Stomach (tissue), 4 donors: ENCODE measurements around the gene ZNF438.

Experiments
- POLR2A ChIP-seq, 4 donors: fragments of 450-650 bp; IDR thresholded peaks; one replicate each; pipeline ENCODE4 v1.6.1; 2016; ENCODE audit warnings: antibody characterized with exemption in 4 of 4, control low read depth in 2 of 4, mild to moderate bottlenecking in 1 of 4, moderate library complexity in 1 of 4
- TF ChIP-seq, protein P1 (sequence below), 7 experiments: fragments of 450-650 bp in 4 of 7; fragments of 200-600 bp in 3 of 7; sonication (generic) in 3 of 7; IDR thresholded peaks; one replicate each; pipeline ENCODE4 v1.5.1; 2016 to 2019; ENCODE audit warnings: antibody characterized with exemption in 7 of 7, control low read depth in 2 of 7, mild to moderate bottlenecking in 1 of 7

- no peak for TF ChIP-seq POLR2A (IDR thresholded peaks at IDR 0.05)
- TF ChIP-seq, protein P1, sequence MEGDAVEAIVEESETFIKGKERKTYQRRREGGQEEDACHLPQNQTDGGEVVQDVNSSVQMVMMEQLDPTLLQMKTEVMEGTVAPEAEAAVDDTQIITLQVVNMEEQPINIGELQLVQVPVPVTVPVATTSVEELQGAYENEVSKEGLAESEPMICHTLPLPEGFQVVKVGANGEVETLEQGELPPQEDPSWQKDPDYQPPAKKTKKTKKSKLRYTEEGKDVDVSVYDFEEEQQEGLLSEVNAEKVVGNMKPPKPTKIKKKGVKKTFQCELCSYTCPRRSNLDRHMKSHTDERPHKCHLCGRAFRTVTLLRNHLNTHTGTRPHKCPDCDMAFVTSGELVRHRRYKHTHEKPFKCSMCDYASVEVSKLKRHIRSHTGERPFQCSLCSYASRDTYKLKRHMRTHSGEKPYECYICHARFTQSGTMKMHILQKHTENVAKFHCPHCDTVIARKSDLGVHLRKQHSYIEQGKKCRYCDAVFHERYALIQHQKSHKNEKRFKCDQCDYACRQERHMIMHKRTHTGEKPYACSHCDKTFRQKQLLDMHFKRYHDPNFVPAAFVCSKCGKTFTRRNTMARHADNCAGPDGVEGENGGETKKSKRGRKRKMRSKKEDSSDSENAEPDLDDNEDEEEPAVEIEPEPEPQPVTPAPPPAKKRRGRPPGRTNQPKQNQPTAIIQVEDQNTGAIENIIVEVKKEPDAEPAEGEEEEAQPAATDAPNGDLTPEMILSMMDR (IDR thresholded peaks at IDR 0.05): no peak
These were observed 42.7 kb downstream of the ZNF438 start for GRCh38 chr10:30988831-30989435.
